Measurements from ENCODE around the gene CDH4.

The CDH4 gene

DNA sequence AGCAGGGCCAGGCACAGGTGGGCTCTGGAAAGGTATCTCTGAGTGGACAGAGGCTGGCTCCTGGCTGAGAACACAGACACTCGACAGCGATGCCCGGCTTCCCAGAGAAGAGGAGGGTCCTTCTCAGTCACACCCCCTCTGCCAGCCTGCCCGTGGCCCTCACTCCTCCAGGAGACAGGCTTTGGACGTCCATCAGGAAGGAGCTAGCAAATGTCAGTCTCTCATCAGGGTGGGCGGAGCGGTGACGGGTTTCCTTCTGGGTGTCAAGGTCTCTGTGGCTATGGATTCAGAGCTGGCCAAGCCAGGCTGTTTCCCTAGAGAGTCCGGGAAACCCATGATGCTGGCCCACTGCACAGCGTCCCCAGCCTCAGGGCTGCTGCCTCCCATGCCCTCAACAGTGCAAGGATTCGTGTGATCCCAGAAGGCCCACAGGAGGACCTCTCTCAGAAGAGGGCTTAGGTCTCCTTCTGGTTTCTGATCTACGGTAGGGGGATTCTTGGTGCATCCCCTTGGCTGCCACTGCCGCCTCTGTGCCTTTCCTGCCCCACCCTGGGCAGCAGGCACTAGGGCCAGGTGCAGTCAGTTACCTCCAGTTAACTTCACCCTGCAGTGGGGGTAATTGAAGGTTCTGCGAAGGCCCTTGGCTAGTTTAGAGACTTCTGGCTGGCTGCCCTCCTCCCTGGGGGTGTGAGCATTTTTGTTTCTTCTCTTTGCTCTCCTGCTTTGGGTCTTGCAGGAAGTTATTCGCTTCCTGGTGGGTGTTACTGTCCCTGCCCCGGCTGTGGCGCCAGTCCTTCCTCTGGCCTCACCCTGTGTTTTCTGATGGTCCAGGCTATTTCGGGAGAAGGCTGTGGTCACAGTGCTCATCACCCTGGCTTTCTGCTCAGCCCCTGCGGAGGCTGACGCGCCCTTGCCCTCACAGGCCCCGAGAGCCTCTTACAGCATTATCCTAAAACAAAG, 80.2 kb downstream of the CDH4 start:
- no peak for DNase-seq

DNA sequence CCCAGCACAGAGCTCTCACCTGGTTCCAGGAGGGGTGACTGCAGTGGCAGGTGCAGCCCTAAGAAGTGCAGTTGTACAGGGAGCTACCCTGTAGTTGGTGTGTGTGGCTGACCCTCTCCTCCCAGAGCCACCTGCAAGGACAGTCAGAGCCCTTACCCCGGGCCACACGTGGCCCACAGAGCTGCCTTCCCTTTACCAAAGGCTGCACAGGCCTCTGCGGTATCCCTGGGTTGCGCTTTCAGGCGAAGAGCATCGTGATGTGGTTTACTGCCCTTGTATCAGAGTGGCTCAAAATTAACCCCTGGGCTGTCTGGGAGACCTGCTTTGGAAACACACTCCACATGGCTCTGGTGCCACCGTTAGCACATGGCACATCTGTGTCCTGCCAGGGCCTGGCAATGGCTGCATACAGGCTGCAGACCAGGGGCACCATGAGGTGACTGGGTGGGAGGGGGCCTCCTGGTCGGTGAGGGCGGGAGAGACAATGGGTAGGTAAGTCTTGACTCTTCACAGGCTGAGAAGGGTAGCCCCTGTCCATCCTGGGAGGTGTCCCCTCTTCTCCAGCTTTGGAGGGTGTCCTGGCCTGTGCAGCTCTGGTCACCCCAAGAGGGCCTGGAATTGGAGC, 81.5 kb downstream of the CDH4 start:
- DNase-seq = no peak

DNA sequence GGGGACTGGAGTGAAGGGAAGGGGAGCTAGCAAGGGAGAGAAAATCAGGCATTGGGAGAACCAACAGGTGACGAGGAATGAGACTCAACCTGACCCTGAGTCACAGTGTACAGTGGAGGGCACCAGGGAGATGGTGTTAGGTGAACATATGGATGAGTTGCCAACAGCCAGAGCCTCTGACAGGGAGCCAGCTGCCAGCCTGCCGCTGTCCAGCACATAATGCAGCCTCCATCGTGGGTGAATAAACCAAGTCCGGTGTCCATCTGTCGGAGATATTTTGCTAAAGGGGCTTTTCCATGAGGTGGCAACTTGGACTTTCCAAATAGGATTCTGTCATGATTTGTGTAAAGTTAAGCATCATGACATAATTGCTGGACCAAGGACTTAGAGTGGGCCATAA, 88.1 kb downstream of the CDH4 start:
- no peak for DNase-seq

DNA sequence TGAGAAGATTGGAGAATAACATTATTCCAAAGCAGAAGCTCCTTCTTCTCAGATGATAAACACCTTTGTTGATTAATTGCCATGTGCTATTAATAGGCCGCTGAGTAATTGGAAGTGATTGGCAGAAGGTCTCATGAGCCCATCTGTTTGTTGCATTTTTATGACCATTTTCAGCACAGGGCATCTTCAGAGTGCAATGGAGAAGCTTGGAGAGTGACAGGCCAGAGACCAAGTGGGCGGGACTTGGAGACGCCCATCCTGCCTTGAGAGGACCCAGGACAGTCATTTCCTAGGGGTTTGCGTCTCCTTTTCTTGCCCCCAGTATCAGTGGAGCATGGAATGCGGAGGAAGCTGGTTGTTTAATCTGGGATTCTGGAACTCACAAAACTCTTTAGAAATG, 89.5 kb downstream of the CDH4 start:
- DNase-seq = no peak

DNA sequence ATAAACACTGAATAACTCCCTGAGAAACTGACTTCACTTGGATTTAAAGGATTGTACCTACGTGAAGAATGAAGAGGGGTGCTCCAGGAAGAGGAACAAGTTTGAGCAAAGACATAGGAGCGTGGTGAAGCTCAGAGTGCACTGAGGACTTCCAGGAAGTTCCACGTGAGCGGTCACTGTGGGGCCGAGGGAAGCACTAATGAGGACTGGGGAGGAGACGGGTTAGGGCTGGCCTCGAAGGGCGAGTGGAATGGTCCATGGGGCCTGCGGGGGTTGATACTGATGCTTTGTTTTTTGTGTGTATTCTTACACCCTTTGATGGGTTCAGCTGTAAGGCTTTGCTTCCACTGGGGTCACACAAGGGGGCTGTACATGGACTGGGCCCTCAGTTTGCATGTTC, 91.9 kb downstream of the CDH4 start:
- no peak for DNase-seq

GRCh38 chr20:61345656-61346055, 93.6 kb downstream of the CDH4 start:
- DNase-seq = no peak

GRCh38 chr20:61346996-61347395, 94.9 kb downstream of the CDH4 start:
- DNase-seq = no peak

GRCh38 chr20:61347443-61347842, 95.4 kb downstream of the CDH4 start:
- DNase-seq = no peak

DNA sequence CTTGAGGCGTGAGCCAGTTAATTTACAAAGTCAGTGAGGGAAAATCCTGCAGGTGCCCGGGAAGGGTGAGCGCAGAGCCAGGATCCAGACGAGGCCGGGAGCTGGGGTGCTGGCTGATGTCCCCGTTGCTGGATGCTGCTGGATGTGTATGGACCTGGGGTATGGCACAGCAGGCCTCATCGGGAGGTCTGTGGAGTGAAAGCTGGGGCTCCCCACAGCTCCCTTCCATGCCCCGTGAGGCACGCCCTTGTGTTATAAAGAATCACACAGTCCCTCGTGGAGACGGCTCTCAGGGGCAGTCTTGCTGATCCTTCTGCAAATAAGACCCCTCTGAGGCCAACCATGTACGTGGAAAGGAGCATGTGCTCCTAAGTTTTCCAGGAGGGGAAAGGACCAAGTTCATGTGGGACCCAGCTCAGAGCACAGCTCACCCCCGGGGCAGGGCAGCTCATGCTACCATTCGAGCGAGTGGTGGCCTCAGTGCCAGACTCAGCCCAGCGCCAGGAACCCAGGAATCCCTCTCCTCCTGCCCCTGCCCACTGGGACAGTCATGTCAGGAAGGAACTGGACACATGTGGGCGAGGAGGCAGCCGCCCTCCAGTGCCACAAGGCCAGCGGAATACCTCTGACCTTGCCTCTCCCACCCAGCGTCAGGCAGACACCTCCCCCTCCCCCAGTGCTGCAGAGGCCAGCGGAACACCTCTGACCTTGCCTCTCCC, 97.5 kb downstream of the CDH4 start:
- no peak for DNase-seq

- DNase-seq = no peak
These were observed 98.6 kb downstream of the CDH4 start for GRCh38 chr20:61350500-61351250.

GRCh38 chr20:61352346-61353260, 100.5 kb downstream of the CDH4 start:
- DNase-seq = no peak

GRCh38 chr20:61353261-61354000, 101.4 kb downstream of the CDH4 start:
- no peak for DNase-seq

- no peak for DNase-seq
These were observed 101.9 kb downstream of the CDH4 start for GRCh38 chr20:61354001-61354390.

DNA sequence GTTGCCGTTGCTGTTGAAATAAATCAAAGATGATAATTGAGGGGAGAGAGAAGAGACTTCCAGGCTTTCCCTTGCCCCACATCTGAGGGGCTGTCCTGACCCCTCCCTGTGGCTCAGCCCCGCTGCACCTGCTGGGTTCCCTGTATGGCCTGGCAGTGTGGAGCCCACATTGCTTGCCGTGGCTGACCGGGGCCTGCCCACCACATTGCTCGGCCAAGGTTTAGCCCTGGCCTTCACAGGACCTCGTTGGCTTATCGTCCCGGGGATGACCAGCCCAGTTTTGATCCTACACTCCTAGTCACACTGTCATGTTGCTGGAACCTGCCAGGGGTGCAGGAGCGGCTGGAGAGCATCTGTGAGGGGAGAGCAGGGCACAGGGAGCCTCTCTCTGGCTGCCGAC, 102.4 kb downstream of the CDH4 start:
- no peak for DNase-seq

GRCh38 chr20:61354901-61355495, 102.9 kb downstream of the CDH4 start:
- DNase-seq = no peak

- no peak for DNase-seq
These were observed 103.5 kb downstream of the CDH4 start for GRCh38 chr20:61355585-61355984.

- no peak for DNase-seq
These were observed 104.1 kb downstream of the CDH4 start for GRCh38 chr20:61356196-61356595.

DNA sequence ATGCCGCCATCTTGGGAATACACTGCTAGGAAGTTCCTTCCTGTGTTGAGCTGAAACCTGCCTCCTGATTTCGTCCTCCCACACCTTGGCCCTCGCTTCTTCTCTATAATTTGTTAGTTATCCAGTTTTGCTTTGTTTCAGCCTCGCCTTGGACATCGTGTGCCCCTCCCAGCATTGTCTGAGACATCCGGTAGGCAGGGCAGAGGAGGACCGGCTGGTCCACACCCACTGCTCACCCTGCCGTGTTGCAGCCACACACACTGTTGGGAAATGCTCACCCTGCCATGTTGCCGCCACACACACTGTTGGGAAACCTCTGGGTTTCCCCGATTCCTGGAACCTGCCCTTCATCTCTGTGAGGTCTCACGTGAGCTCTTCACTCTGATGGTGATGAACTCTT, 105.1 kb downstream of the CDH4 start:
- DNase-seq = no peak

GRCh38 chr20:61359254-61359653, 107.2 kb downstream of the CDH4 start:
- DNase-seq = no peak

DNA sequence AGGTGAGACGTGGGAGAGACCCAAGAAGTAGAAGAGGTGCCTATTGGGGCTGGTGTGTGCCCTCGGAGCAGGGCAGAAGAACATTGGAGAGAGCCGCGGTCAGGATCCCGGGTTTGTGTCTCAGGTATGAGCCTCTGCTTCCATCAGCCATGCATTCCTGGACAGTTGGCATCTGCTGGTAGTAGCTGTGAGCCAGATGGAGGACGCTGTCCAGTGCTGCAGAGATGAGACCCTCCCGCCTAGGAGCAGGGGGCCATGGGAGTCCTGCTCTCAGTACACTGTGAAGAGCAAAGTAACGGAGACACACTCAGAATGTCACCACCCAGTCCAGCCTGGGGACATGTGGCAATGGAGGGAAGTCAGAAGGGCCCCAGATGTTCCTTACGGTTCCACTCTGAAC, 108.2 kb downstream of the CDH4 start:
- DNase-seq = no peak

GRCh38 chr20:61360940-61361339, 108.9 kb downstream of the CDH4 start:
- no peak for DNase-seq
